ENCODE data around the gene ACAD9. TPM values are rescaled to one million over a fixed set of nuclear protein-coding genes. Genes with fewer than 3 reads are reported as not detected.

Gene ACAD9
- total and polyA plus RNA-seq, 9 of the 15 experiments (the other 6 are each of a cell fraction or from before 2014, with no cell fraction given), result 10.2 to 32.6 (median 22.8) TPM

- no peak overlapping the region for H3K4me3 ChIP-seq
- no peak; the same call in 2 of the 3 replicates for ATAC-seq
- no peak for FAIRE-seq
- WGBS (ENCODE audit: insufficient coverage, low coverage, missing lambda C conversion rate), result 61% methylated on average over 7 of the region's 8 CpGs
- TF ChIP-seq HES1 (IDR thresholded peaks at IDR 0.05; ENCODE audit: low read depth), result no peak
- TF ChIP-seq WHSC1 (IDR thresholded peaks at IDR 0.05; ENCODE audit: low read length), result no peak
- no peak for TF ChIP-seq RBM14 (IDR thresholded peaks at IDR 0.05; ENCODE audit: borderline replicate concordance, insufficient read depth, low read depth, low read length)
- H3K79me2 ChIP-seq (ENCODE audit: control insufficient read depth, insufficient read depth, low read length), result peaks cover 9% of the 10 kb centered on the region
- H2AFZ ChIP-seq (ENCODE audit: low read depth, low read length), result peak overlapping the region; percentile 55; the same call in 1 of the 2 replicates
- in situ Hi-C loops (cut with MboI) (no loop called here), intact Hi-C loops (cut with micrococcal nuclease) (no loop called here)
- H3K27me3 ChIP-seq (ENCODE audit: control insufficient read depth in 2 of 2, insufficient read depth in 2 of 2, low read length in 2 of 2), result no peaks in the 10 kb centered on the region
- H3K4me2 ChIP-seq (ENCODE audit: insufficient read depth, low read length), result no peak overlapping the region
- ChIA-PET POLR2A (no interaction called here), CTCF (ENCODE audit: low intra/inter-chr PET ratio) (no interaction called here)
- peaks cover 2% of the 10 kb centered on the region; the same call in 1 of the 3 replicates for H3K36me3 ChIP-seq (ENCODE audit: control insufficient read depth, insufficient read depth, low read length)
- BruUV-seq (replicated peaks), result no TSS peak
- peak overlapping the region in 1 of 2 experiments; percentile 65; a peak in 2 of 4 replicates for H3K9ac ChIP-seq (ENCODE audit: insufficient read depth in 1 of 2, low read depth in 2 of 2, low read length in 2 of 2)
- H3K9me1 ChIP-seq (ENCODE audit: control insufficient read depth, insufficient read depth, low read length), result no peaks in the 10 kb centered on the region
- no peak for DNase-seq (ENCODE audit: extremely low read depth in 1 of 4, low spot score in 3 of 4)
- H4K20me1 ChIP-seq (replicated peaks; ENCODE audit: control insufficient read depth, insufficient read depth, low read length), result no peaks in the 10 kb centered on the region
- H3K4me1 ChIP-seq (replicated peaks in 1 of 2; ENCODE audit: control insufficient read depth in 2 of 2, insufficient read depth in 2 of 2, low read length in 2 of 2), result peaks cover 7 to 11% of the 10 kb centered on the region in 2 experiments; a peak in 4 of 5 replicates
- no peak overlapping the region for H3K27ac ChIP-seq (ENCODE audit: extremely low read depth, low read depth, low read length)
- no peaks in the 10 kb centered on the region for H3K9me3 ChIP-seq (replicated peaks; ENCODE audit: control insufficient read depth, insufficient read depth, low read depth, low read length)
Measured at GRCh38 chr3:128873244-128874022, 6.0 kb upstream of the ACAD9 start.
